GM18861 (cell line): ENCODE data around the gene CR1L.
A peak's percentile ranks its signal among the peaks of the same experiment; 100 is the strongest.
"Not testable (repeated sequence)": the region's sequence is repeated elsewhere in the genome, so short reads cannot be mapped to it uniquely, and the experiment has no call there.

ENCODE experiments used
- ATAC-seq: cut with Tn5 transposase; IDR thresholded peaks from one replicate; pipeline ENCODE4 v1.9.1; 2021; ENCODE audit not compliant: unreplicated experiment

The CR1L gene

DNA sequence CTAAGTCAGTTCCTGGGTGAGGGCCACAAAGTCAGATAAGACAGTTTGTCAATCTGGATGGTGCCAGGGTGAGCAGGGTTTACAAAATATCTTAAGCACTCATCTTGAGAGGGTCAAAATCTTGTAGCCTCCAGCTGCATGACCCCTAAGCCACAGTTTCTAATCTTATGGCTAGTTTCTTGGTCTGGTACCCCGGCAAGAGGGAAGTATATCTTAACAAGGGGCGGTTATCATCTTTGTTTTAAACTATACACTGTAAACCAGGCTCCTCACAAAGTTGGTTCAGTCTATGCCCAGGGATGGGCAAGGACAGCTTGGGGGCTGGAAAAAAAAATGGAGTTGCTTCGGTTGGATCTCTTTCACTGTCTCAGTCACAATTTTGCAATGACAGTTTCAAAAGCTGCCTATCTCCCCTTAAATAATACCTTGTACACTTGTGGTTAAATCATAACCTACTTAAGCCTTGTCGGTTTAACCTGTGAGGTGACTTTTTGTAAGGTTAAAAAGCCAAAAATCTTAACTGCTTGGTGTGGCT lies 99.1 kb downstream of the CR1L start:
- ATAC-seq = no peak

DNA sequence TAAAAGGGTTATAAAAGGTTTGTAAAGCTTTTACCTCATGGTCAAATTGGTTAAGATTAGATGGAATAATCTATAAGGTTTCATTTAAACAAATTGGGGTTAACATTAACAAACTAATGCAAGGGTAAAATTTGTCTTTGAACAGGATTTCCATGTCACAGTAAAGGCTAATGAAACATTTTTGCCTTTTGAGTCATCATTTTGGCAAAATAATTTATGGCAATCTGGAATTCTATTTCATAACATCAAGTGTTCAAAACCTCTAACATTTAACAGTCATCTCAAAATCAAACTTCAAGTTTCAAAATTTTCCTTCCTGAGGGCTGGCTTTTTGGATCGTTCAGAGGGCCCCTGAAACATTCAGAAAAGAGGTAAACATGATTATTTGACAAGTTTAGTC lies 100.4 kb downstream of the CR1L start:
- ATAC-seq = no peak

- ATAC-seq = no peak
Measured at GRCh38 chr1:207745839-207746767, 101.2 kb downstream of the CR1L start.

DNA sequence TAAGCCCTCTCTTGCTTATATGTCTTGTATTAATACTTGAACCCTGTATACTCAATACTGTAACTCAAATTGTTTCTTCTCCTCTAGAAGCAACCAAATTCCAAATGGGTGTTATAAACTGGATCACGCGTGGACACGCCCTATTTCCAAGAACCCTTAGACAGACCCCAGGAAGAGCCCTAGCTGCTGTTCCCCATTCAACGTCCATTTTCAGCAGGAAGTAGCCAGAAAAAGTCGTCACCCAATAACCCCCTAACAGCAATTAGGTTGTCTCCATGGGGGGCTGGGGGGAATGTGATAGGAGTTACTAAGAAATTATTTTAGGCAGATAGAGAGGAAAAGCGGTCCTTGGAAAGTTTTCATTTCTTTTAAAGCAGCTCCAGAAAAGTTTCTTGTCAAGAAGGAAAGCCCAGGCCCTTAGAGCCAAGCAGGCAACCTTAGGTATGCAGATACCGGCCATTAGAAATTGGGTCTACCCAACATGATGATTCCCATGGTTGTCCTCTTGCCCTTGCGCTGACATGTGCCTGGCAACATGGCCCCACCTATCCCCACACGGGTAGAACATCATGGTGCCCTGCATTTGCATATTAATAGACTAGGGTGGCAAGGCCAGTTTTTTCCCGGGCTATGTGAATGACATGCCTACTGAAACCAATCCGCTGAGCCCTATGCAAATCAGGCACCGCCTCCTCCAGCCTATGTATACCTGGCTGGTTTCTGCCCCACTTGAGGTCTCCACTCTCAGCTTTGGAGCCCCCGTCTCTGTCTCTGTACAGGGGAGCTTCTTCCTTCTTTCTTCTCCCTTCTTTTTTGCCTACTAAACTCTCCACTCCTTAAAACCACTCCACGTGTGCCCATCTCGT lies 102.9 kb downstream of the CR1L start:
- no peak for ATAC-seq

- ATAC-seq = no peak
Measured at GRCh38 chr1:207748737-207749528, 104.0 kb downstream of the CR1L start.

DNA sequence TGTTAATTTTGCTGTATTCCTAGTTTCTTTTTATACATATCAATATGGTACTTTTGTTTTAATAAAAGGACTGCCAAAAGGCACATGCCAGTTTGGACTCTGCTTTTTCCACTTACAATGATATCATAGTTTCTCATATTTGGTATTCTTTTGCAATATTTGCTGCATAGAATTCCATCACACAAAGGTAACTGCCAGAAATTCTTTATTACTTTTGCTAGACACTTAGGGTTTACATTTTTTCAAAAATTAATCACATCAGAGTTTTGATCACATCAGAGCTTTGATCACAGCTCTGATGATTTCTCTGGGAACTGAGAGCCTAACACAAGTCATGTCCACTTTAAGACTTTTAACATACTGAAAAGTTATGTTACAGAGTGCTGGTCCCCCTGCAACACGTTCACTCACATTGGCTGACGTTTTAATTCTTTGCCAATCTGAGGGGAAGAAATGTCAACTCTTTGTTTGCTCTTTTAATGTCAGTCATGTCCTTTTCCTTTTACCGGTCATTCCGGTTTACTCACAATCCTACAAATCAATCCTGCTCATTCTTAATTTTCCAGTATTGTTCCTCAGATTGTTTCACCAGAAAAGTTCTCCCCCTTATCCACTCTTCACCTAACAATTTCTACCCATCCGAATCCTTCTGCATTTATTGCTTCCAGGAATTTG lies 105.8 kb downstream of the CR1L start:
- no peak for ATAC-seq

DNA sequence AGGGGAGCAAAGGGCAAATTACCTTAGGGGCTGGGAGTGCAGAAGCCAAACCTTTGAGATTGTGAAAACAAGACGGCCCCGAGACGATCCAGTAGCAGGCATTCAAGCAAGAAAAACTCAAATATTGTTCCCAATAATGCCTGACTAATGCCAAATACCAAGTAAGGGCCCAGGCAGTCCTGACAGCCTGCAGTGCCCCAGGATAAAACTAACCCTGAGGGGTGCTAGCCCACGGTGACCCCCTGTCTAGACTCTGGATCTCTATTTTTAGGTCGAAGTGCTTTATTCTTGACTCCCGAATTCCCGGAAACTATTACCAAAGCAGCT lies 106.5 kb downstream of the CR1L start:
- not testable (repeated sequence) for ATAC-seq

GRCh38 chr1:207751790-207752455 lies 107.0 kb downstream of the CR1L start, which contains the start of gene CD46:
TSS of gene CD46 (plus strand) at chr1:207752054. CDS start at chr1:207752213, 159 bp downstream.
- ATAC-seq = peak; percentile 92

DNA sequence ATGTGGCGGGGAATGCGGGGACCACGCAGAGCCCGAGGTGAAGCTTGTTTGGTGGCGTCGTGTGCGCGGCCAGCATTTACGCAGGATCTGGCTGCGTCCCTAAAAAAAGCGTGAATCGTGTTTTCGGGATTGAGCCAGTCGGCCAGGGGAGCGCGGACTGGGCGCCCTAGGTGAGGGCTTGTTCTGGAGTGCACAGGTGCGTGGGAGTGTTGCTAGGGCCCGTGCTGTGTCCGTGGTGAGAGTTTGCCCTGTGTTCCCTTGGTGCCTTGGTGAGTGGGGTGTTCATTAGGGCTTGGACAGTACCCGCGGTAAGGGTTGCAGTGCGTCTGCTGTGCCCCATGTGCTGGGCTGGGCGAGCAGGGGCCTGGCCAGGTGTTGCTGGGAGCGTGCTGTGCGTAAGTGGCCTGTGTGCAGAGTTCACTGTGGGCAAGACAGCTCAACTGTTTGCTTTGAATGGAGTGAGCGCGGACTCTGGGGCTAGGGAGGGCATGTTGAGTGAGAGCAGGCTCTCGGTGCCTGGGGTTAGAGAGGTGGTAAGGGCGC lies 107.6 kb downstream of the CR1L start:
- no peak for ATAC-seq

- ATAC-seq = no peak
Measured at GRCh38 chr1:207753611-207754010, 108.7 kb downstream of the CR1L start.

- ATAC-seq = no peak
Measured at GRCh38 chr1:207754011-207754410, 109.1 kb downstream of the CR1L start.

DNA sequence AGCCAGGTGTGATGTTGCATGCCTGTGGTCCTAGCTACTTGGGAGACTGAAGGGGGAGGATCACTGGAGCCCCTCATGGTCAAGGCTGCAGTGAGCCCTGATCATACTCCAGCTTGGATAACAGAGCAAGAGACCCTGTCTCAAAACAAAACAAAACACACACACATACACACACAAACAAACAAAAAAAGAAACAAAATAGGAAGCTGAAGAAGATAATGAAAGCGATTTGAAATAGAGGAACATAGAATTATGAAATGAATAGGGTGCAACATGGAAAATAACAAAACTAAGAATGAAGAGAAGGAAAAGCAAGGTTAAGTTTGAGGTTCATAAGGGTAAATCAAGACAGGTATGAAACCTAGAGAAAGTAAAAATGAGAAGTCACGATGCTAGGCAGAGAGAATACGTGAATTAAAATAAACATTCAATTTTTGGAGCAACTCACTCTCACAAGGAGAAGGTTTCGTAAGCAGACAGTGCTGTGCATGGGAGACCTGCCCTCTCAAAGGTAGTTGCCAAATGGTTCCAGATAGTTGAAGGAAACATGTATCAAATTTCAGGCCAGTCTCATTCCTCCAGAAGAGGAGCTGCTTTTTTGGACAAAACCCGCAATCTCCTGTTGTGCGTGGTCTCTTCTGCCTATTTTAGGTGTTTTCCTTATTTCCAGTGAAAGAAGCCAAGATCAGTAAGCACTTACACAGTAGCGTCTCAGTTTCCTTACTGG lies 110.2 kb downstream of the CR1L start:
- ATAC-seq = no peak

DNA sequence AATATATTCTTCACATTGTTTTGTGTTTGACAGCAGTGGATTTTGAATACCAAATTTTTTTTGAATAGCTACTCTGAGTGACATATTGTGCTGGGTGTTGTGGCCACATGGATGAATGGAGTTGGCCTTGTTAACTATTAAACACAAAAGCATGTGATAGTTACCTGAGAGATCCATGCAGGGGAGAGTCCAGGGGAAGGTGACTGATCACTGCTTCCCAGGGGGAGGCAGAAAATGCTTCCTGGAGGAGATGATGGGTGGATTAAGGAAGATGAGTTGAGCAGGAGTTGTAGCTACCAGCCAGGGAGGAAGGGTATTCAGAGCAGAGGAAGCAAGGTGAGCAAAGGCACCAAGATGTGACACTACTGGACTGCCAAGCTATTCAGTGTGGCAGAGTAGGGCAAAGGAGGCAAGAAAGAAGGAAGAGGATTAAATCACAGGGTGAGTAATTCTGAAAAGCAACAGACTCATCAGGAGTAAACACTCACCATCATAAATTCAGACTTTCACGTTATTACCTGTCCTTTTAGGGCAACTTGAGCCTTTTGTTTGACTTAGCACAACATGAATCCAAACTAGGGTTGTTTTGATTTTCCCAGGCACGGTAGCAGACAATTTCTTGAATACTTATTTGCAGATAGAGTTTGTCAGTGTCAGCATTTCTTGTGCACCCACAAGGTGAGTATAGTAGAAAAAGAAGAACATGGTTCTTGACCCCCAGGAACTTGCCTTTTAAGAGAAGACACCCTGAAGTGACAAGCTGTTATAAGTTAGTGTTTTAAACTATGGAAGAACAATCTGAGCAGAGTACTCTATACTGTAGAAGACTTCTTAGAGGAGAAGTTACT lies 111.1 kb downstream of the CR1L start:
- no peak for ATAC-seq

- ATAC-seq = no peak
Measured at GRCh38 chr1:207762622-207763021, 117.7 kb downstream of the CR1L start.

DNA sequence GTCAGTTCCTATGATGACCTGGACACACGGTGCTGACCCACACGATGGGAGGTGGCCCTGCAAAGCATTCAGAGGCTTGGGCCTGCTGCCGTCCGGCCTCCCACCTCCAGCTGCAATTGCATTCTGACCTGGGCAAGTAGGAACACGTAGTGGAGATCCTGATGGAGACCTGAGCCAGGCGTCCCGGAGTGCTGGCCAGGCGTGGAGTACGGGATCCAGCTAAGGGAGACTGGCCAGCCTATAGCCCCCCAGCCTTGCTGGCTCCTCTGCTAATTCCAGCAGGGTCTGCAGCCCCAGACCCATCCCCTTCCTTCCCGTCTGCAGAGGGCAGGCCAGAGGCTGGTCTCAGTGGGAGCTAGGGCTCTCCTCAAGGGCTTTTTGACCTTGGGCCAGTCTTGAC lies 118.2 kb downstream of the CR1L start:
- no peak for ATAC-seq

DNA sequence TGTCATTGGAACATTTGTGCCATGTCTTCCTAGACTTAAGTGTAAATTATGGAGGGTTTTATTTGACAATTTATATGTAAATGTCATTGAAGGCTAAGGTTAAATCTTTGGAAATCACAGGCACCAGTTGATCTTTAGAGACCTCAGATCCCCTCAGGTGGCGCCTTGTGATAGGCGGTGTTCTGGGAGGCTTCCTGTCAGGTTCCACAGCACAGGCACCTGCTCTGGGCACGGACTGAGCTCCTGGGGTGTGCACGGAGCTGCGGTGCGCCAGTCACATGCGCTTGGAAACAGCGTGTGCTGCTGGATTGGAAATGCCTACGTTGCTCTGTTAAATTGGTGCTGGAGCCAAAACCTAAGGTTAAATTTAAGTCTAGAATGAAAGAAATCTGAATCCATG lies 119.0 kb downstream of the CR1L start:
- ATAC-seq = no peak

- no peak for ATAC-seq
Measured at GRCh38 chr1:207766569-207766968, 121.6 kb downstream of the CR1L start.

GRCh38 chr1:207770514-207770913 lies 125.6 kb downstream of the CR1L start:
- not testable (repeated sequence) for ATAC-seq
